ENCODE data around the gene CD151. TPM values are rescaled to one million over a fixed set of nuclear protein-coding genes. Genes with fewer than 3 reads are reported as not detected.

The CD151 gene
- polyA plus RNA-seq, 1 donor (not counting 4 experiments of a cell fraction or from before 2014, with no cell fraction given), result 434 TPM

DNA sequence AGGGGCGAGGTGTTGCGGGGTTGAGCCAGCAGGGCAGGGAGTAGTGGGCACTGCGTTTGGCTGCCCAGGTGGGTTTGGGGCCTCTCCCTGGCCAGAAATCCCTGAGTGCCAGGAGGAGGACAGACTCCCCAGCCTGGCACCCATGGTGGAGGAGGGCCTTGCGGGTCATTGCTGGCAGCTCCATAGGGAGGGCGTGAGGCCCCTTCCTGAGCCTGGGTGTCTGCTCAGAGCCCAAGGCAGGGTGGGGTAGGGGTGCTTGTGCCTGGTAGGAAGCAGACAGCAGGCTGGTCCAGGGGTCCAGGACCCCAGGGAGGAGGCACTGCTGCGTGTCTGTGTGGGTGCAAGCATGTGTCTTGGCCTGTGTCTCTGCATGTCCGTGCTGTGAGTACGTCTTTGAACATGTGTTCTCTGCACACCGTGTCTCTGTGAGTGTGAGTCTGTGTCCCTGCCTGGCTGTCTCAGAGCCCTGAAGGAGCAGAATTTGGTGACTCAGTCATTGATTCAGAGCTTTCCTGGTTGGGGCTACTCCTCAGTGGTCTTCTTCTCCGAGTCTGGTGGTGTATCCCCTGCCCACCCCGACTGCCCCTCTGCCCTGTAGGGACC is 13.8 kb downstream of the CD151 start:
- Histone ChIP-seq H3K9ac (ENCODE audit: control insufficient read depth, extremely low read depth, insufficient read depth, low read length) (peak overlapping the region; percentile 77), H3K27ac (ENCODE audit: control insufficient read depth, insufficient read depth, low read length) (peak overlapping the region; percentile 88), H3K9me3 (ENCODE audit: control insufficient read depth, low read depth, low read length) (no peaks in the 10 kb centered on the region), H3K9me1 (ENCODE audit: control insufficient read depth, extremely low read depth, insufficient read depth, low read length) (peaks cover 5% of the 10 kb centered on the region), H3K4me3 (ENCODE audit: control insufficient read depth in 2 of 3, extremely low read depth in 1 of 3, insufficient read depth in 2 of 3, low read depth in 1 of 3, low read length in 3 of 3) (peak overlapping the region in 1 of 3 experiments; percentile 19), H3K79me2 (ENCODE audit: control insufficient read depth, insufficient read depth, low read length) (peaks cover 30% of the 10 kb centered on the region), H3K4me2 (ENCODE audit: control insufficient read depth, extremely low read depth, insufficient read depth, low read depth, low read length) (peak overlapping the region; percentile 90), H3K4me1 (ENCODE audit: control insufficient read depth, extremely low read depth, insufficient read depth, low read length) (peaks cover 48% of the 10 kb centered on the region), H2AFZ (ENCODE audit: control insufficient read depth, low read length) (no peak overlapping the region), H3K36me3 (ENCODE audit: control insufficient read depth in 2 of 2, extremely low read depth in 1 of 2, insufficient read depth in 2 of 2, low read length in 2 of 2) (peaks cover 3 to 4% of the 10 kb centered on the region in 2 experiments), H3K27me3 (ENCODE audit: control insufficient read depth, extremely low read depth, insufficient read depth, low read length) (no peaks in the 10 kb centered on the region), H4K20me1 (ENCODE audit: control insufficient read depth, extremely low read depth, insufficient read depth, low read length) (peaks cover 12% of the 10 kb centered on the region)
- no peak for TF ChIP-seq CTCF (optimal IDR thresholded peaks at IDR 0.05 in 1 of 3, IDR thresholded peaks at IDR 0.05 in 1 of 3, conservative IDR thresholded peaks at IDR 0.05 in 1 of 3; ENCODE audit: extremely low read depth in 1 of 3, insufficient read depth in 2 of 3, low read length in 3 of 3)
- no peak for TF ChIP-seq EZH2 (IDR thresholded peaks at IDR 0.05; ENCODE audit: low read length)
- DNase-seq (ENCODE audit: low read depth, low spot score) (no peak), FAIRE-seq (peak; percentile 100)
- dilution Hi-C loops (cut with MboI; ENCODE audit: extremely low pct_ligation_motif_present, low sequenced_read_pairs), result no loop called here

- Histone ChIP-seq H4K20me1 (ENCODE audit: control insufficient read depth, extremely low read depth, insufficient read depth, low read length) (peaks cover 7% of the 10 kb centered on the region), H3K9ac (ENCODE audit: control insufficient read depth, extremely low read depth, insufficient read depth, low read length) (no peak overlapping the region), H3K4me3 (ENCODE audit: control insufficient read depth in 2 of 3, extremely low read depth in 1 of 3, insufficient read depth in 2 of 3, low read depth in 1 of 3, low read length in 3 of 3) (no peak overlapping the region), H2AFZ (ENCODE audit: control insufficient read depth, low read length) (no peak overlapping the region), H3K79me2 (ENCODE audit: control insufficient read depth, insufficient read depth, low read length) (peaks cover 23% of the 10 kb centered on the region), H3K9me3 (ENCODE audit: control insufficient read depth, low read depth, low read length) (no peaks in the 10 kb centered on the region), H3K36me3 (ENCODE audit: control insufficient read depth in 2 of 2, extremely low read depth in 1 of 2, insufficient read depth in 2 of 2, low read length in 2 of 2) (peaks cover 3 to 4% of the 10 kb centered on the region in 2 experiments), H3K27me3 (ENCODE audit: control insufficient read depth, extremely low read depth, insufficient read depth, low read length) (no peaks in the 10 kb centered on the region), H3K4me1 (ENCODE audit: control insufficient read depth, extremely low read depth, insufficient read depth, low read length) (peaks cover 48% of the 10 kb centered on the region), H3K9me1 (ENCODE audit: control insufficient read depth, extremely low read depth, insufficient read depth, low read length) (peaks cover 5% of the 10 kb centered on the region), H3K27ac (ENCODE audit: control insufficient read depth, insufficient read depth, low read length) (no peak overlapping the region), H3K4me2 (ENCODE audit: control insufficient read depth, extremely low read depth, insufficient read depth, low read depth, low read length) (no peak overlapping the region)
- FAIRE-seq (no peak), DNase-seq (ENCODE audit: low read depth, low spot score) (no peak)
- TF ChIP-seq CTCF (optimal IDR thresholded peaks at IDR 0.05 in 1 of 3, IDR thresholded peaks at IDR 0.05 in 1 of 3, conservative IDR thresholded peaks at IDR 0.05 in 1 of 3; ENCODE audit: extremely low read depth in 1 of 3, insufficient read depth in 2 of 3, low read length in 3 of 3), result no peak
- TF ChIP-seq EZH2 (IDR thresholded peaks at IDR 0.05; ENCODE audit: low read length), result no peak
- dilution Hi-C loops (cut with MboI; ENCODE audit: extremely low pct_ligation_motif_present, low sequenced_read_pairs), result no loop called here
Measured at GRCh38 chr11:847876-848275, 15.1 kb downstream of the CD151 start.
